ENCODE measurements around the gene IGF2BP2.

DNA sequence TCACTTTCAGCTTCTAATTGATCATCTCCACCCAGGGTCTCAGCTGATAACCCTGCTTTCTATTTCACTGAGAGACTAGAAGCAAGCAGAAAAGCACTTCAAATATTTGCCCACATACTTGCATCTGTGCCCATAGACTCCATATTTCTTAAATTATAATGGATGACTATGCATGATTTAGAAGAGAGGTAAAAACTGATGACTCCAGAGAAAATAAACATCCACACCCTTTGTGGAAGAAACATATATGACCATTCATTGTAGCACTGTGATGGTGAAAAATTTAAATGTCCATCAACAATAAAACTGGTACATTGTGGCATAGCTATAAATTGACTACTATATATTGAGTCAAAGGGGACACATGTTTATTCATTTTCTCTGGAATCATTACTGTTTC lies 7.1 kb upstream of the IGF2BP2 start:
- no peak for TF ChIP-seq EZH2 (IDR thresholded peaks at IDR 0.05)
- TF ChIP-seq, protein P1, sequence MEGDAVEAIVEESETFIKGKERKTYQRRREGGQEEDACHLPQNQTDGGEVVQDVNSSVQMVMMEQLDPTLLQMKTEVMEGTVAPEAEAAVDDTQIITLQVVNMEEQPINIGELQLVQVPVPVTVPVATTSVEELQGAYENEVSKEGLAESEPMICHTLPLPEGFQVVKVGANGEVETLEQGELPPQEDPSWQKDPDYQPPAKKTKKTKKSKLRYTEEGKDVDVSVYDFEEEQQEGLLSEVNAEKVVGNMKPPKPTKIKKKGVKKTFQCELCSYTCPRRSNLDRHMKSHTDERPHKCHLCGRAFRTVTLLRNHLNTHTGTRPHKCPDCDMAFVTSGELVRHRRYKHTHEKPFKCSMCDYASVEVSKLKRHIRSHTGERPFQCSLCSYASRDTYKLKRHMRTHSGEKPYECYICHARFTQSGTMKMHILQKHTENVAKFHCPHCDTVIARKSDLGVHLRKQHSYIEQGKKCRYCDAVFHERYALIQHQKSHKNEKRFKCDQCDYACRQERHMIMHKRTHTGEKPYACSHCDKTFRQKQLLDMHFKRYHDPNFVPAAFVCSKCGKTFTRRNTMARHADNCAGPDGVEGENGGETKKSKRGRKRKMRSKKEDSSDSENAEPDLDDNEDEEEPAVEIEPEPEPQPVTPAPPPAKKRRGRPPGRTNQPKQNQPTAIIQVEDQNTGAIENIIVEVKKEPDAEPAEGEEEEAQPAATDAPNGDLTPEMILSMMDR (IDR thresholded peaks at IDR 0.05), result no peak
